Thyroid gland (tissue), 4 donors: ENCODE data around the gene ATP9B. TPM values are rescaled to one million over a fixed set of nuclear protein-coding genes. Genes with fewer than 3 reads are reported as not detected.
"Not testable (repeated sequence)": the region's sequence is repeated elsewhere in the genome, so short reads cannot be mapped to it uniquely, and the experiment has no call there.

Experiments used
- DNase-seq, 2 donors: peaks; one replicate each; pipeline ENCODE4 v3.0.0-alpha.2; 2019
- H3K27ac ChIP-seq, 3 donors: fragments of 200-600 bp; sonication (generic); 1 replicate in 2 of 3; 2 replicates in 1 of 3; pipeline ENCODE4 v1.5.1; 2016 to 2019; ENCODE audit warnings: mild to moderate bottlenecking in 1 of 3, moderate library complexity in 1 of 3
- H3K27me3 ChIP-seq: fragments of 200-600 bp; sonication (generic); one replicate; pipeline ENCODE4 v1.5.1; 2019
- H3K36me3 ChIP-seq, 2 donors: fragments of 200-600 bp; sonication (generic); one replicate each; pipeline ENCODE4 v1.5.1; 2016 to 2019
- H3K4me1 ChIP-seq, 2 donors: fragments of 200-600 bp; sonication (generic); one replicate each; pipeline ENCODE4 v1.5.1; 2017 to 2019
- H3K4me3 ChIP-seq, 3 donors: fragments of 200-600 bp; sonication (generic); replicated peaks in 1 of 3; 1 replicate in 2 of 3; 2 replicates in 1 of 3; pipeline ENCODE4 v1.5.1; 2016; ENCODE audit warnings: mild to moderate bottlenecking in 1 of 3
- H3K9me3 ChIP-seq: fragments of 200-600 bp; sonication (generic); one replicate; pipeline ENCODE4 v1.5.1; 2017
- CTCF ChIP-seq, 6 experiments: fragments of 200-600 bp in 3 of 6; fragments of 450-650 bp in 3 of 6; sonication (generic) in 3 of 6; IDR thresholded peaks; one replicate each; pipeline ENCODE4 v1.5.1; 2016 to 2019; ENCODE audit warnings: antibody characterized with exemption in 6 of 6, mild to moderate bottlenecking in 2 of 6, inconsistent platforms in 1 of 6, moderate library complexity in 1 of 6
- POLR2A ChIP-seq, 2 donors: fragments of 450-650 bp; IDR thresholded peaks; one replicate each; pipeline ENCODE4 v1.6.1; 2017; ENCODE audit warnings: antibody characterized with exemption in 2 of 2, mild to moderate bottlenecking in 2 of 2, moderate library complexity in 1 of 2
- WGBS, 2 donors: methylation state at CpG; one replicate each; pipeline ENCODE4 v1.1.5; 2017; 5-methylcytosine and 5-hydroxymethylcytosine counted together
- intact Hi-C: fragments of 100-400 bp; cut with DNase I; formaldehyde crosslinking; loops from one replicate; pipeline ENCODE4 v1.15.1; 2023
- total RNA-seq, 4 donors: library from RNA; depleted of rRNA; stranded (reverse); fragments of >200 nt; gene quantifications; one replicate each; pipeline ENCODE4 v1.2.3, GENCODE V29; 2016

ATP9B gene
- total RNA-seq, 4 donors from 2014 or later: 30.6 to 58.1 (median 48.2) TPM

DNA sequence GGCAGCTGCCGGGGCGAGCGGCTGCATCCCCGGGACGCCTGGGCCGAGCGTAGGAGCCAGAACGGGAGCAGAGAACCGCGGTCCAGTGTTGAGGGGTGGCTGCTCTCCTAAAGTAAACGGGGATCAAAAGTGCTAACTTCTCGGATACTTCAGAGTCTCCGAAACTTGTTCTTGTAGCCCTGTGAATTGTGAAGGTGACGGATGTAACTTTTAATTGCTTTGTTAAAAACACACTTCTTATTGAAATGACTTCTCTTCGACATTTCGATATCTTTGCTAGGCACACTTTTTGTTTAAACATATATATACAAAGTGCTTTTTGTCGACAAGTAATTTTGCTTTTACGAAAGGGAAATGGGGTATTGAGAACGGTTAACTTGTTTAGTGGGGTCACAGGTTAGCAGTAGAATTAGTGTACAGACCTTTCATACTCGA lies 540 bp downstream of the ATP9B start:
- TF ChIP-seq CTCF (IDR thresholded peaks at IDR 0.05) (no peak), POLR2A (IDR thresholded peaks at IDR 0.05) (no peak)
- no peaks in the 10 kb centered on the region for H3K27me3 ChIP-seq
- WGBS, 2 donors: 1 to 2% methylated on average over 12 to 20 of the region's 20 CpGs
- no peak for DNase-seq
- peak overlapping the region; percentile 63 to 100 (median 97) for H3K4me3 ChIP-seq
- H3K27ac ChIP-seq: peak overlapping the region; percentile 75 to 95 (median 92)
- intact Hi-C loops: no loop called here
- H3K9me3 ChIP-seq: no peaks in the 10 kb centered on the region
- peaks cover 8 to 10% of the 10 kb centered on the region in 2 donors for H3K4me1 ChIP-seq
- no peaks in the 10 kb centered on the region for H3K36me3 ChIP-seq

GRCh38 chr18:79070486-79070885 lies 1.3 kb downstream of the ATP9B start:
- 78 to 92% methylated on average over 3 of the region's 3 CpGs for WGBS, 2 donors
- DNase-seq: no peak
- H3K36me3 ChIP-seq: no peaks in the 10 kb centered on the region
- intact Hi-C loops: no loop called here
- no peaks in the 10 kb centered on the region for H3K27me3 ChIP-seq
- no peaks in the 10 kb centered on the region for H3K9me3 ChIP-seq
- peak overlapping the region in 1 of 3 donors; percentile 100 for H3K4me3 ChIP-seq
- H3K4me1 ChIP-seq: peaks cover 8 to 10% of the 10 kb centered on the region in 2 donors
- TF ChIP-seq CTCF (IDR thresholded peaks at IDR 0.05) (no peak), POLR2A (IDR thresholded peaks at IDR 0.05) (no peak)
- no peak overlapping the region for H3K27ac ChIP-seq

GRCh38 chr18:79071037-79071436 lies 1.8 kb downstream of the ATP9B start:
- TF ChIP-seq CTCF (IDR thresholded peaks at IDR 0.05) (no peak), POLR2A (IDR thresholded peaks at IDR 0.05) (no peak)
- no peaks in the 10 kb centered on the region for H3K27me3 ChIP-seq
- no peaks in the 10 kb centered on the region for H3K36me3 ChIP-seq
- H3K9me3 ChIP-seq: no peaks in the 10 kb centered on the region
- DNase-seq: no peak
- 94 to 100% methylated on average over 1 of the region's 1 CpG for WGBS, 2 donors
- intact Hi-C loops: no loop called here
- H3K4me3 ChIP-seq: no peak overlapping the region
- H3K4me1 ChIP-seq: peaks cover 8 to 12% of the 10 kb centered on the region in 2 donors
- no peak overlapping the region for H3K27ac ChIP-seq

GRCh38 chr18:79071503-79072210 lies 2.5 kb downstream of the ATP9B start:
- 94 to 99% methylated on average over 3 of the region's 3 CpGs for WGBS, 2 donors
- Histone ChIP-seq H3K9me3 (no peaks in the 10 kb centered on the region), H3K36me3 (no peaks in the 10 kb centered on the region), H3K4me1 (peaks cover 8 to 18% of the 10 kb centered on the region in 2 donors), H3K27me3 (no peaks in the 10 kb centered on the region), H3K4me3 (no peak overlapping the region), H3K27ac (no peak overlapping the region)
- intact Hi-C loops: no loop called here
- TF ChIP-seq POLR2A (IDR thresholded peaks at IDR 0.05) (no peak), CTCF (IDR thresholded peaks at IDR 0.05) (no peak)
- no peak for DNase-seq

DNA sequence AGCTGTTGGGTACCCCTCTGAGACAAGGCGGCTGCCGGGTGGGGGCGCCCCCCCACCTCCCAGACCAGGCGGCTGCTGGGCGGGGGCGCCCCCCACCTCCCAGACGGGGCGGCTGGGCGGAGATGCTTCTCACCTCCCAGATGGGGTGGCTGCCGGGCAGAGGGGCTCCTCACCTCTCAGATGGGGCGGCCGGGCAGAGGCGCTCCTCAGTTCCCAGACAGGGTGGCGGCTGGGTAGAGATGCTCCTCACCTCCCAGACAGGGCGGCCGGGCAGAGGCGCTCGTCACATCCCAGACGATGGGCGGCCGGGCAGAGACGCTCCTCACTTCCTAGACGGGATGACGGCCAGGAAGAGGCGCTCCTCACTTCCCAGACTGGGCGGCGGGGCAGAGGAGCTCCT lies 3.5 kb downstream of the ATP9B start:
- H3K4me3 ChIP-seq, H3K27me3 ChIP-seq, H3K9me3 ChIP-seq, DNase-seq, H3K27ac ChIP-seq, H3K36me3 ChIP-seq, intact Hi-C loops: not testable (repeated sequence)
- WGBS, 2 donors: 91 to 96% methylated on average over 16 to 22 of the region's 27 CpGs
- H3K4me1 ChIP-seq: peaks cover 8 to 18% of the 10 kb centered on the region in 2 donors
